Erythroblast (primary cell): ENCODE results near the gene HHLA2.
"Not testable (repeated sequence)": the region's sequence is repeated elsewhere in the genome, so short reads cannot be mapped to it uniquely, and the experiment has no call there.

Experiments used
- DNase-seq, 2 experiments: peaks; one replicate each; lab custom pipeline; 2025; lab: John Stamatoyannopoulos, UW
- GATA1 ChIP-seq: IDR thresholded peaks from 2 replicates; pipeline ENCODE4 v1.6.1; 2011; ENCODE audit warnings: low read depth, mild to moderate bottlenecking, control low read depth, low read length, moderate library complexity
- POLR2A ChIP-seq: IDR thresholded peaks from 2 replicates; pipeline ENCODE4 v1.6.1; 2011; ENCODE audit warnings: mild to moderate bottlenecking, low read length

The HHLA2 gene

DNA sequence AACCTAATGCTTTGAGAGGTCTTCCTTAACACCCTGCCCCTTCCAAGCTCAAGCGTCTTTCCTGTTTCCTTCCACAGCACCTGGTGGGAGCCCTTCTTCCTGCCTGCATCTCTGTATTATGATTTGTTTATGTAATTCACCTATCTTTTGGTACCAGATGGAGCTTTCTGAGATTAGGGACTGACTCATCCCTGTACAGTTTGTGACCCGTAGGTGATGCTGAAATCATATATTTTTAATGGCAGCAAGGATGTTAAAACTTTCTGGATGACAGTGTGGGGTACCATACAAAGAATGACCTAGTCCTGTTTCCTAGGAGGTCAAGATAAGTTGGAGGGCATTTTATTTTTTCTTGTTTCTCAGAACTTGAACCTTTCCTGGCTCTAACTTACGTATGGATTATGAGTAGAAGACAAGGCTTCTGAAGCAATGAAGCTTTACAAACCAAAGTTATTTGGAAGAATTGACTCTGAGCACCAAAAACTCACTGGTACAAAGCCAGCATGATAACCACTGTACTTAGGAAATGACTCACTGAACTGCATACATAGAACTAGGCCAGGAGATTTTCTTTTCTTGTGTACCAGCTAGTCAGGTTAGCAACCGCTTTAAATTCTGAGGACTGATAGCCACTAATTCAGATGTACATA, 46.6 kb downstream of the HHLA2 start:
- no peak for TF ChIP-seq POLR2A
- no peak for TF ChIP-seq GATA1
- no peak for DNase-seq

DNA sequence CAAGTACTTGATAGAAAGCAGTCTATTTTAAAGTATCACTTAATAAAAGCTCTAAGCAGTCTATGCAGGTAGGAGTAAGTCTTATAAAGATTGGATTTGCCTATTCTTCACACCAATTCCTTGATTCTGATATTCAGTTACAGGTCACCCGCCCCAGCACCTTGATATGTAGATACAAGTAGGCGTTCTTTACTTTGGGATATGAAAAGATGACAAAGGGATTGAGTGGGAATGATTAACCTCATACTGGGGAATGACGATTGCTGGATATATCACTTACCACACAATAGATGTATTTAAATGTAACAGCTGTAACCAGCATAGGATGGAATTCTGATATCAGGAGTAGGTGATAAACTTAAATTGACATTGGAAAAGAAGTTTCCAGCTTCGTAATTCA, 47.1 kb downstream of the HHLA2 start:
- no peak for DNase-seq
- TF ChIP-seq POLR2A (no peak), GATA1 (no peak)

- no peak for DNase-seq
- TF ChIP-seq POLR2A (no peak), GATA1 (no peak)
Measured at GRCh38 chr3:108345492-108346205, 49.3 kb downstream of the HHLA2 start.

DNA sequence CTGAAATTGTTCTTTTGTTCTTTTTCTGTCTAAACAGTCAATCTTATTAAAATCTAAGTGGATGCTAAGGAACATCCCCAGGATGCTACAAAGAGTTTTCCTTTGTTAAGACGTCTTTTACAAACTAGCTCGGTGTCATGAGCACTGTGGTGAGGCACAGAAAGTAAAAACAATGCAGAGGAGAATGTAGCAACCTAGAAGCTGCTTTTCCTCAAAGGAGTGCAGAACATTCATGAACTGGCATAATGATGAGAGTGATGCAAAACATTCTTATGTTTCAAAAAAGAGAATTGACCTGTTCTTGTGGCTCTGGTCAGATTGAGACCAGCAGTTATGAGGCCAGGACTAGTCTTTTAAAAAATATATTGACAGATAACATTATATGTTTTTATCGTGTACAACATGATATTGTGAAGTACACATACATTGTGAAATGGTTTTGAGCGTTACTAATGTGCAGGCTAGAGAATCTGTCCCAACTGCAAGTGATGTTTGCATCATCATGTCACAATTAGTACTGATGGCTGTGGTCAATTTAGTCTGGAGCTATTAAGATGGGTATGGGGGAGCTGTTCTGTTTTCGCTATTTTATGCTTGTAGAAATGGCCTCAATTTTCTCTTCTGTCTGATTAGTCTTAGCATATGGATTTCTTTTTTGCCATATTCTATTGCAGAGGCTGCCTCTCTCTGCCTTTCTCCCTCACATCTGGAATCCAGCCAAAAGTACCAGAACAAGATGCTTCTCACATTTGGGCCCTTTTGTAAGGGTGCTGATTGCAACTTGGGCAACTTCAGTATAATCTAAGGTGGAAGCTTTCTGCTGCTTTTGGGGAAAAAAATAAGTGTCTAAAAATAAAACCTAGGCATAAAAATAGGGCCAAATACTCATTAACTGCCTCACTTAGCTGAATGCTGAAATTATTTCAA, 50.2 kb downstream of the HHLA2 start:
- no peak for TF ChIP-seq GATA1
- DNase-seq = no peak

DNA sequence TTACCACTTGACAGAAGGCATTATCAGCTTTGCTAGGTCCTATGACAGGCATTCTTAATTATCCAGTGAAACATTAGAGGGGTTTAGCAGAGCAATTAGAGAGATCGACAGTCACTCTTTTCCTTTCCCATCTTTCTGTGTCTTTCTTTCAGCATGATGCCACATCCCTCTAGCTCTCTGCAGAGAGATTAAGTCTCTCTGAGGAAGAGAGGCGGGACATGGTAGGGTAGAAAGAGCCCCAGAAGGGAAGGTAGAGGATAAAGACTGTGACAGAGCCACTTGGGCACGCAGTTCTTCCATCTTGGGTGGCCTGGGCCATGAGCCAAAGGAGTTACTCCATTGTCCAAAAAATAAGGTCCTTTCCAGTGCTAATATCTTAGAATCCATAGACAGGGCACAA, 55.8 kb downstream of the HHLA2 start:
- TF ChIP-seq POLR2A = no peak
- no peak for TF ChIP-seq GATA1

DNA sequence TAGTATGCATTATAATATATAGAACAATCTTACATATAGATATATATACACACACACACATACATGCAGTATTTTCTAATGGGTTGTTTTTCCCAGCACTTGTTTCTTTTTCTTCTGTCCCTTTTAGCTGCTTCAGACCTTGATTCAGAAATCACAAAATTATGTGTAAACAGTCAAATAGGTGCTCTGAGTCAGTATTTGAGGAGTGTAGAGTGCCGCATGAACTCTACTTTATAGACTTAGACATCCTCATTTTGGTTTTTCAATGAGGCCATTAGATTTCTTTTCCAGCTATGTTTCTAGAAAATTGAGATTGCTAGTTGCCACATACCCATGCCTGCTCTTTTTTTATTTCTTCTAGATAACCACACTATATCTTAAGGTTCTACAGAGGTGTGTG, 58.2 kb downstream of the HHLA2 start:
- no peak for TF ChIP-seq POLR2A
- no peak for TF ChIP-seq GATA1
- no peak for DNase-seq

More for the DNA sequence above, 55.8 kb downstream of the HHLA2 start:
- no peak for DNase-seq

DNA sequence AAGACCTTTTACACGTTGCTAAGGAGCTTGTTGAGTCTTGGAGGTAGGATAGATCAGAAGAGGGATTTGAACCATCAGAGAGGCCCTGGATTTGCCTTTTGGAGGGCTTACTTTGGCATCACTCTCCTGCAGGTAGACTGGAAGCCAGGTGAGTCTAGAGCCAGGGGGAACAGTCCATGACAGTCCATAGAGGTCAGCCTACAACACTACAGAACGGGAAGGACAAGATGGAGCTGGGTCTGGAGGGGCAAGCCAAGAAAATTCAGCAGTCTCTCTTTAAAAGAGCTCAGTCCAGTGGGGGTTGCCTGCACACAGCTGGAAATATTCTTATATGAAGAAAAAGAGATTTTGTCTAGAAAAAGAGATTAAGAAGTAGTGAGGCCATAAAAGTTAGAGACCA, 60.7 kb downstream of the HHLA2 start:
- TF ChIP-seq POLR2A = no peak
- TF ChIP-seq GATA1 = no peak
- DNase-seq = no peak

- TF ChIP-seq POLR2A = no peak
- TF ChIP-seq GATA1 = no peak
- DNase-seq = no peak
Measured at GRCh38 chr3:108359011-108359410, 62.7 kb downstream of the HHLA2 start.

GRCh38 chr3:108376026-108376425, 79.7 kb downstream of the HHLA2 start:
- TF ChIP-seq POLR2A = no peak
- no peak for TF ChIP-seq GATA1
- DNase-seq = no peak

GRCh38 chr3:108377384-108377783, 81.0 kb downstream of the HHLA2 start:
- TF ChIP-seq GATA1 (no peak), POLR2A (no peak)
- DNase-seq = no peak

DNA sequence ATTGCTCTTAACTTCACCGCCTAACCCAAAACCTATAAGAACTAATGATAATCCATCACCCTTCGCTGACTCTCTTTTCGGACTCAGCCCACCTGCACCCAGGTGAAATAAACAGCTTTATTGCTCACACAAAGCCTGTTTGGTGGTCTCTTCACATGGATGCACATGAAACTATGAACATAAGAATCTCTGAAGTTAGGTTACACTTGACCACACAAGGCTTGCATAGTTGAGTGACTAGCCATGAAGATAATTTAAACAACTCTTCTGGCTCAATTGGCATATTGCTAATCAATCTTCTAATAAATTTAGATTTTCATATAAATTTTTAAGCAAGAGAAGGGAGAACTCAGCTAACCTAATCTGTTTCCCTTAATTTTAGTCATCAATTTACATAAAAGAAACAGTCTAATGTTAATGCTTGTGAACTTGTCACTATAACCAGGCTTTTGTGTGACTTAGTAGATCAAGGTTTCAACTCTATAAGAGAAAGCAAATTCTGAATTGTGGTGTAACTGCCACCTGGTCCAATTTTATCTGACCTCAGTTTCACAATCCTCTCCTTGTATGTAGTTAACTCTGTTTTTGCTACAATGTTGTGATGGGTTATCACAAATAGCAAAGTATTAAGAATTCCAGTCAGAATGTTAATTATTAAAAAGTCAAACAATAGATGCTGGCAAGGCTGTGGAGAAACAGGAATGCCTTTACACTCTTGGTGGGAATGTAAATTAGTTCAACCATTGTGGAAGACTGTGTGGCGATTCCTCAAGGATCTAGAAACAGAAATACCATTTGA, 82.0 kb downstream of the HHLA2 start:
- TF ChIP-seq POLR2A = no peak
- TF ChIP-seq GATA1 = no peak
- DNase-seq = no peak

DNA sequence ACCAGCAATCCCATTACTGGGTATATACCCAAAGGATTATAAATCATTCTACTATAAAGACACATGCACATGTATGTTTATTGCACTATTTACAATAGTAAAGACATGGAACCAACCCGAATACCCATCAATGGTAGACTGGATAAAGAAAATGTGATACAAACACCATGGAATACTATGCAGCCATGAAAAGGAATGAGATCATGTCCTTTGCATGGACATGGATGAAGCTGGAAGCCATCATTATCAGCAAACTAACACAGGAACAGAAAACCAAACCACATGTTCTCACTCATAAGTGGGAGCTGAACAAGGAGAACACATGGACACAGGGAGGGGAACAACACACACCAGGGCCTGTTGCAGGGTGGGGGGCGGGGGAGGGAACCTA, 82.6 kb downstream of the HHLA2 start:
- not testable (repeated sequence) for DNase-seq

GRCh38 chr3:108380128-108380795, 83.9 kb downstream of the HHLA2 start:
- no peak for TF ChIP-seq POLR2A

More at GRCh38 chr3:108380128-108380795, 83.9 kb downstream of the HHLA2 start:
- DNase-seq = no peak
